Upper lobe of right lung (tissue), 1 donor: Measurements from ENCODE around the gene SPPL2A. TPM values are rescaled to one million over a fixed set of nuclear protein-coding genes. Genes with fewer than 3 reads are reported as not detected.
A peak's percentile ranks its signal among the peaks of the same experiment; 100 is the strongest.

Source experiments
- ATAC-seq: fragments of 200-7000 bp; cut with Tn5 transposase; one replicate; pipeline ENCODE4 v1.9.1; 2020; ENCODE audit warnings: mild to moderate bottlenecking, moderate library complexity
- DNase-seq: peaks from one replicate; pipeline ENCODE4 v3.0.0-alpha.2; 2020
- H3K27ac ChIP-seq: fragments of 200-600 bp; one replicate; pipeline ENCODE4 v1.8.0; 2022
- H3K27me3 ChIP-seq: fragments of 200-600 bp; one replicate; pipeline ENCODE4 v1.8.0; 2022; ENCODE audit warnings: mild to moderate bottlenecking
- H3K36me3 ChIP-seq: fragments of 200-600 bp; one replicate; pipeline ENCODE4 v1.8.0; 2022
- H3K4me1 ChIP-seq: fragments of 200-600 bp; one replicate; pipeline ENCODE4 v1.8.0; 2022
- H3K4me3 ChIP-seq: fragments of 200-600 bp; one replicate; pipeline ENCODE4 v1.8.0; 2022; ENCODE audit warnings: mild to moderate bottlenecking
- H3K9me3 ChIP-seq: fragments of 200-600 bp; one replicate; pipeline ENCODE4 v1.8.0; 2022
- CTCF ChIP-seq: fragments of 200-600 bp; IDR thresholded peaks from one replicate; pipeline ENCODE4 v1.8.0; 2022; ENCODE audit warnings: antibody characterized with exemption
- intact Hi-C: fragments of 100-400 bp; cut with DNase I; formaldehyde crosslinking; loops from one replicate; pipeline ENCODE4 v1.11.0; 2022
- total RNA-seq: library from RNA; stranded (reverse); fragmentation: NEBNext Ultra II Directional; extraction: Animal tissue kit (Norgen Biotek cat#: 25700); gene quantifications from one replicate; pipeline ENCODE4 v1.2.1, GENCODE V29; 2021
- donor health status: DM: no; HTN: yes; CAD: no; lungs with severe emphysema.

Gene SPPL2A
- total RNA-seq, 1 donor from 2014 or later, result 112 TPM

DNA sequence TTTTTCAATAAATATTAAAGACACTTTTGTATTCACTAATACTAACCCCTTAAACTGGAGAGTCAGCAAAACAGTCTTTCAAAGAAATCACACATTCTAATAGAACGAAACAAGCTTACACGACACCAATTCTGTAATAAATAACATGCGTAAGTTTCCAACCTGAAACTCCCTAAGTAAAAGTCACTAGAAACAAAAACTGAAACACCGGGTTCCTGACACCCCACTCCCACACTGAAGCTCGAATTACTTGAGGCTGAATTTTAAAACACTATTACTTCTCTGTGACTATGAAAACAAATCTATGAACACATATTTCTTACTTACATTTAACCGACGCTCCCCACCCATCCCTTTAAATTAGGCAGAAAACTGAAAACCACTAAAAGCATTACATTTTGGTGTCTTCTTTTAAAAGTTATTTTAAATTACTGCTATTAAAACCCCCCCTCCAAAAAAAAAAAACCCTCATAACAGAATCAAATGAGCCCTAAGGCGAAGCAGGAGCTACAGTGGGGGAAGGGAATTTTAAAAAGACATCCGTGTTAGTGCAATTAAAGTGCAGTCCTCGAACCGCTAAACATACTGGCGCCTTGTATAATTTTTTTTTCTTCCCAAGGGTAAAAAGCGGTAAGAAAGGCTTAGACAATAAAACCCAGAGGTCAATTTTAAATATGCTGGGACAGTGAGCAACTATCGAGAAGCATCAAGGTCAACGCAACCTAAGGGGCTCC, 878 bp downstream of the SPPL2A start:
- Histone ChIP-seq H3K4me1 (peaks cover 13% of the 10 kb centered on the region), H3K27ac (peak overlapping the region; percentile 96), H3K4me3 (peak overlapping the region; percentile 72), H3K27me3 (no peaks in the 10 kb centered on the region), H3K9me3 (no peaks in the 10 kb centered on the region), H3K36me3 (no peaks in the 10 kb centered on the region)
- no peak for TF ChIP-seq CTCF
- ATAC-seq, result no peak
- no peak for DNase-seq
- intact Hi-C loops, result no loop called here

DNA sequence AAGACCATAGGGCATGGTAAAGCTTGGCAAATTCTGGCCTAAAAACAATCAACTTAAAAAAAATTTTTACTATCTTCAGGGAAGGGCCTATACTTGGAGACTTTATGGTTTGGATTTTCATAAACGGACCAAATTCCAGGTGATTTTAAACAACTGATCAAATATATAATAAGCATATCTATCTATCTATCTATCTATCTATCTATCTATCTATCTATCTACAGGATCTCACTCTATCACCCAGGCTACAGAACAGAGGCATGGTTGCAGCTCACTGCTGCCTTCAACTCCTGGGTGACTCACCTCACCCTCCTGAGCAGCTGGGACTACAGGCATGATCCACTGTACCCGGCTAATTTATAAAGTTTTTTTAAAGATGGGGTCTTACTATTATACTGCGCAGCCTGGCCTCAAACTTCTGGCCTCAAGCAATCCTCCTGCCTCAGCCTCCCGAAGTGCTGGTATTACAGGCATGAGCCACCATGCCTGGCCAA, 6.7 kb downstream of the SPPL2A start:
- no peaks in the 10 kb centered on the region for H3K27me3 ChIP-seq
- H3K4me1 ChIP-seq, result peaks cover 12% of the 10 kb centered on the region
- H3K27ac ChIP-seq, result no peak overlapping the region
- DNase-seq, result no peak
- no peak for ATAC-seq
- intact Hi-C loops, result no loop called here
- peaks cover 3% of the 10 kb centered on the region for H3K36me3 ChIP-seq
- no peak overlapping the region for H3K4me3 ChIP-seq
- H3K9me3 ChIP-seq, result no peaks in the 10 kb centered on the region
- TF ChIP-seq CTCF, result no peak

DNA sequence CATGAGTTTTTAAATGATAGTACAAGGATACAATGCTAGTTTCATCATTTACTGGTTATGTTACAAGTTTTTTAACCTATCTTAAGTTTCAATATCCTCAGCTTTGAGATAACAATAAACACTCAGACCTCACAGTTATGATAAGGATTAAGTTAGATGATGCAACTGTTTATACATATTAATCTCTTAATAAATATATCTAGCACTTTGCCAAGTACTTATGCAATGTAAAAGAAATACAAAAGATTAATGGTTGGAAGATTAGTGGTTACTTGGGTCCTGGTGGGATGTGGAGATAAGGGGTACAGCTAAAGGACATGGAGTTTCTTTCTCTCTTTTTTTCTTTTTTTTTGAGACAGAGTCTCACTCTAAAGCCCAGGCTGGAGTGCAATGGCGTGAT, 12.0 kb downstream of the SPPL2A start:
- H3K4me3 ChIP-seq, result no peak overlapping the region
- H3K27ac ChIP-seq, result no peak overlapping the region
- H3K9me3 ChIP-seq, result no peaks in the 10 kb centered on the region
- peaks cover 18% of the 10 kb centered on the region for H3K4me1 ChIP-seq
- peaks cover 13% of the 10 kb centered on the region for H3K36me3 ChIP-seq
- intact Hi-C loops, result no loop called here
- H3K27me3 ChIP-seq, result no peaks in the 10 kb centered on the region
- DNase-seq (no peak), ATAC-seq (no peak)
- no peak for TF ChIP-seq CTCF

DNA sequence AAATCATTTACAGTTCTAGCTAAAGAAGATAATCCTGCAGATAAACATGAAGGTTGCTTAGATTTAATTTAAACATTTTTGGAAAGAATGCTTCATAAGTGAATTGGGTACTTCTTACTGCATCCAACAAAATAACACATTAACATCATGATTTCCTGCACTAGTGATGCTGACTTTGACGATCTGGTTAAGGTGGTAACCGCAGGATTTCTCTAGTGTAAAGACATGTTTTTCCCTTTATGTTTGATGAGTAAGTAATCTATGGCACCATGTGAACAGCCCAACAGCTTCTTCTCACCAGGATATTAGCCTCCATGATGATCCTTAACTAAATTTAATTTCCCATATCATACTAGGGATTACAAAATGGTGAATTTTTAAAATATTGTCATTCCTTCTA, 14.1 kb downstream of the SPPL2A start:
- intact Hi-C loops, result no loop called here
- no peak for TF ChIP-seq CTCF
- no peaks in the 10 kb centered on the region for H3K27me3 ChIP-seq
- H3K27ac ChIP-seq, result no peak overlapping the region
- no peak overlapping the region for H3K4me3 ChIP-seq
- ATAC-seq (no peak), DNase-seq (no peak)
- no peaks in the 10 kb centered on the region for H3K9me3 ChIP-seq
- peaks cover 32% of the 10 kb centered on the region for H3K36me3 ChIP-seq
- peaks cover 18% of the 10 kb centered on the region for H3K4me1 ChIP-seq

DNA sequence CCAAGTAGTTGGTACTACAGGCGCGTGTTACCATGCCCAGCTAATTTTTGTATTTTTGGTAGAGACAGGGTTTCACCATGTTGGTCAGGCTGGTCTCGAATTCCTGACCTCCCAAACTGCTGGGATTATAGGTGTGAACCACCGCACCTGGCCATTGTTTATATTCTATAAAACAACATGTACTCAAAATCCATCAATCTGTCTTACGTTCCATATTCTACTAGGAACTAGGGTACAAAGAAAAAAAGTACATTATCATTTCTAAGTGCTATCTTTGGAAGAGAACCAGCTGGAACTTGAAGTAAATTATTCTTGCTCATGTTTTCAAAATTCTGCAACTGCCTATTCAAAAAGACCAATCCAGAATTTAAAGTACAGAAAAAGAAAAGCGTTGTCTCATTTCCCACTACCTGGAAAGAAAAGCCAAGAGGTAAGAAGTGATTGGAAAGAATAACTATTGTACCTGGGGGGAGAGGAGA, 15.2 kb downstream of the SPPL2A start:
- no peak for TF ChIP-seq CTCF
- DNase-seq (no peak), ATAC-seq (no peak)
- Histone ChIP-seq H3K4me1 (peaks cover 18% of the 10 kb centered on the region), H3K9me3 (no peaks in the 10 kb centered on the region), H3K4me3 (no peak overlapping the region), H3K27ac (no peak overlapping the region), H3K36me3 (peaks cover 36% of the 10 kb centered on the region), H3K27me3 (no peaks in the 10 kb centered on the region)
- intact Hi-C loops, result no loop called here
